Endothelial cell of umbilical vein (primary cell): ENCODE measurements around the gene PDHA1. TPM values are rescaled to one million over a fixed set of nuclear protein-coding genes. Genes with fewer than 3 reads are reported as not detected.

Experiments
- BruUV-seq: library from RNA; stranded (reverse); fragments of 400-500 nt; replicated peaks from 2 replicates; lab custom pipeline; 2021; lab: Mats Ljungman, UMichigan
- CTCF ChIA-PET: fragments of 300-600, 350-600 bp; sonication (Branson Sonifier 250); formaldehyde crosslinking; loops from one replicate; lab custom pipeline; 2021; ENCODE audit warnings: antibody characterized with exemption, inconsistent platforms; lab: Charles Lee
- POLR2A ChIA-PET: fragments of 300-600, 350-600 bp; sonication (Branson Sonifier 250); formaldehyde crosslinking; loops from one replicate; lab custom pipeline; 2021; ENCODE audit warnings: antibody characterized with exemption, inconsistent platforms; lab: Charles Lee
- DNase-seq: peaks from one replicate; pipeline ENCODE4 v3.0.0-alpha.2; 2011; ENCODE audit warnings: low read depth, low spot score
- FAIRE-seq: peaks from 2 replicates; lab custom pipeline; 2011; peaks lifted over from hg19 to GRCh38; lab: Jason Lieb, UNC
- H2AFZ ChIP-seq: 2 replicates; pipeline ENCODE4 v1.6.0; 2012; ENCODE audit warnings: low read depth, low read length, control low read depth, inconsistent platforms
- H3K27ac ChIP-seq: 2 replicates; pipeline ENCODE4 v1.5.1; 2011; ENCODE audit warnings: low read depth, mild to moderate bottlenecking, control low read depth, low read length, moderate library complexity; ENCODE audit not compliant: insufficient read depth
- H3K27me3 ChIP-seq, 2 experiments: 2 replicates each; pipeline versions ENCODE4 v1.6.0 to v1.6.1; 2011; ENCODE audit warnings: low read length in 2 of 2, mixed read lengths in 1 of 2; ENCODE audit not compliant: control insufficient read depth in 2 of 2, insufficient read depth in 2 of 2
- H3K36me3 ChIP-seq, 2 experiments: 2 replicates in 1 of 2; 3 replicates in 1 of 2; pipeline ENCODE4 v1.5.1; 2011; ENCODE audit warnings: low read length in 2 of 2, mild to moderate bottlenecking in 1 of 2, moderate library complexity in 1 of 2; ENCODE audit not compliant: control insufficient read depth in 2 of 2, insufficient read depth in 2 of 2; ENCODE audit errors: extremely low read depth in 1 of 2
- H3K4me1 ChIP-seq: 3 replicates; pipeline ENCODE4 v1.5.1; 2011; ENCODE audit warnings: mild to moderate bottlenecking, low read length; ENCODE audit not compliant: control insufficient read depth, insufficient read depth; ENCODE audit errors: extremely low read depth
- H3K4me2 ChIP-seq: 2 replicates; pipeline ENCODE4 v1.6.1; 2011; ENCODE audit warnings: low read length, control low read depth, mixed read lengths; ENCODE audit not compliant: insufficient read depth
- H3K4me3 ChIP-seq, 3 experiments: fragments of 200-600 bp in 1 of 3; sonication (generic), shearing (Covaris generic) in 1 of 3; replicated peaks in 1 of 3; 2 replicates each; pipeline ENCODE4 v1.5.1; 2011 to 2016; ENCODE audit warnings: control low read depth in 3 of 3, low read length in 3 of 3, mild to moderate bottlenecking in 2 of 3, inconsistent platforms in 1 of 3, low read depth in 1 of 3, moderate library complexity in 1 of 3; ENCODE audit not compliant: insufficient read depth in 1 of 3
- H3K79me2 ChIP-seq: 2 replicates; pipeline ENCODE4 v1.6.0; 2012; ENCODE audit warnings: low read length, inconsistent platforms; ENCODE audit not compliant: control insufficient read depth, insufficient read depth
- H3K9ac ChIP-seq: replicated peaks from 2 replicates; pipeline ENCODE3; 2011; ENCODE audit warnings: low read length, control low read depth; ENCODE audit not compliant: insufficient read depth; ENCODE audit errors: extremely low read depth
- H3K9me1 ChIP-seq: replicated peaks from 3 replicates; pipeline ENCODE4 v1.6.0; 2011; ENCODE audit warnings: mild to moderate bottlenecking, low read length; ENCODE audit not compliant: control insufficient read depth, insufficient read depth; ENCODE audit errors: extremely low read depth
- H3K9me3 ChIP-seq: replicated peaks from 2 replicates; pipeline ENCODE4 v1.5.1; 2012; ENCODE audit warnings: low read length, inconsistent platforms; ENCODE audit not compliant: control insufficient read depth, insufficient read depth
- H4K20me1 ChIP-seq: replicated peaks from 2 replicates; pipeline ENCODE3; 2011; ENCODE audit warnings: mild to moderate bottlenecking, low read length; ENCODE audit not compliant: control insufficient read depth, insufficient read depth; ENCODE audit errors: extremely low read depth
- EZH2 ChIP-seq: IDR thresholded peaks from 2 replicates; pipeline ENCODE4 v1.6.1; 2012; ENCODE audit warnings: borderline replicate concordance, low read depth, mild to moderate bottlenecking, moderate library complexity, low read length, inconsistent platforms; ENCODE audit not compliant: severe bottlenecking
- FOS ChIP-seq: IDR thresholded peaks from 2 replicates; pipeline ENCODE4 v1.6.1; 2011; ENCODE audit warnings: mild to moderate bottlenecking, low read length, moderate library complexity, borderline replicate concordance; ENCODE audit not compliant: insufficient read depth
- GATA2 ChIP-seq: IDR thresholded peaks from 2 replicates; pipeline ENCODE4 v1.7.0; 2011; ENCODE audit warnings: low read depth, mild to moderate bottlenecking, moderate library complexity, mixed read lengths, low read length; ENCODE audit not compliant: insufficient read length, insufficient read depth
- JUN ChIP-seq: IDR thresholded peaks from 2 replicates; pipeline ENCODE4 v1.6.1; 2011; ENCODE audit warnings: borderline replicate concordance, low read depth; ENCODE audit not compliant: insufficient read length, insufficient read depth
- MYC ChIP-seq: IDR thresholded peaks from one replicate; pipeline ENCODE4 v1.6.1; 2011; ENCODE audit warnings: mild to moderate bottlenecking, low read depth, low read length
- POLR2A ChIP-seq: IDR thresholded peaks from 2 replicates; pipeline ENCODE4 v1.6.1; 2012; ENCODE audit warnings: low read depth, mild to moderate bottlenecking, control low read depth, low read length
- POLR2AphosphoS5 ChIP-seq: IDR thresholded peaks from 2 replicates; pipeline ENCODE4 v1.6.1; 2012; ENCODE audit warnings: low read depth, mild to moderate bottlenecking, control low read depth, low read length, moderate library complexity; ENCODE audit not compliant: insufficient read depth
- dilution Hi-C: fragments of 300-500 bp; cut with MboI; formaldehyde crosslinking; loops from one replicate; pipeline ENCODE4 v1.15.0; 2019; ENCODE audit warnings: low sequenced_read_pairs; ENCODE audit not compliant: extremely low pct_ligation_motif_present
- intact Hi-C: fragments of 100-400 bp; cut with micrococcal nuclease; formaldehyde crosslinking; loops from one replicate; pipeline ENCODE4 v1.10.0; 2022
- polyA plus RNA-seq, 4 experiments: library from polyadenylated mRNA; depleted of rRNA in 3 of 4; stranded (reverse) in 3 of 4; unstranded in 1 of 4; fragments of >200 nt; gene quantifications; 2 replicates each; pipeline versions ENCODE4 v1.2.1 to v1.2.3, GENCODE V29; 2011 to 2012; ENCODE audit warnings: missing spikeins in 1 of 4
- total RNA-seq: library from RNA; stranded (reverse); gene quantifications from 2 replicates; pipeline ENCODE4 v1.2.3, GENCODE V29; 2021
- TF ChIP-seq, protein P1 (sequence below): IDR thresholded peaks from 2 replicates; pipeline ENCODE4 v1.6.1; 2011; ENCODE audit not compliant: insufficient read depth, insufficient read length
- TF ChIP-seq, protein P2 (sequence below), 2 donors: IDR thresholded peaks; 1 replicate in 1 of 2; 2 replicates in 1 of 2; pipeline ENCODE4 v1.5.1; 2011; ENCODE audit warnings: low read length in 2 of 2, mild to moderate bottlenecking in 2 of 2, moderate library complexity in 2 of 2, control low read depth in 1 of 2, inconsistent platforms in 1 of 2, low read depth in 1 of 2; ENCODE audit not compliant: insufficient read depth in 1 of 2; ENCODE audit errors: extremely low read depth in 1 of 2

Gene PDHA1
- total and polyA plus RNA-seq, 2 donors (not counting 3 experiments of a cell fraction or from before 2014, with no cell fraction given), result 76.8 to 138 TPM

- no peaks in the 10 kb centered on the region for H3K27me3 ChIP-seq
- no peaks in the 10 kb centered on the region for H3K9me3 ChIP-seq
- dilution Hi-C loops, result no loop called here
- no peak overlapping the region for H3K27ac ChIP-seq
- FAIRE-seq (no peak), DNase-seq (no peak)
- ChIA-PET CTCF (no interaction called here), POLR2A (no interaction called here)
- intact Hi-C loops, result no loop called here
- TF ChIP-seq EZH2 (no peak), GATA2 (no peak), POLR2A (no peak), JUN (no peak), FOS (no peak), POLR2AphosphoS5 (no peak), MYC (no peak)
- TF ChIP-seq, protein P1, sequence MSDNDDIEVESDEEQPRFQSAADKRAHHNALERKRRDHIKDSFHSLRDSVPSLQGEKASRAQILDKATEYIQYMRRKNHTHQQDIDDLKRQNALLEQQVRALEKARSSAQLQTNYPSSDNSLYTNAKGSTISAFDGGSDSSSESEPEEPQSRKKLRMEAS, result no peak
- TF ChIP-seq, protein P2, sequence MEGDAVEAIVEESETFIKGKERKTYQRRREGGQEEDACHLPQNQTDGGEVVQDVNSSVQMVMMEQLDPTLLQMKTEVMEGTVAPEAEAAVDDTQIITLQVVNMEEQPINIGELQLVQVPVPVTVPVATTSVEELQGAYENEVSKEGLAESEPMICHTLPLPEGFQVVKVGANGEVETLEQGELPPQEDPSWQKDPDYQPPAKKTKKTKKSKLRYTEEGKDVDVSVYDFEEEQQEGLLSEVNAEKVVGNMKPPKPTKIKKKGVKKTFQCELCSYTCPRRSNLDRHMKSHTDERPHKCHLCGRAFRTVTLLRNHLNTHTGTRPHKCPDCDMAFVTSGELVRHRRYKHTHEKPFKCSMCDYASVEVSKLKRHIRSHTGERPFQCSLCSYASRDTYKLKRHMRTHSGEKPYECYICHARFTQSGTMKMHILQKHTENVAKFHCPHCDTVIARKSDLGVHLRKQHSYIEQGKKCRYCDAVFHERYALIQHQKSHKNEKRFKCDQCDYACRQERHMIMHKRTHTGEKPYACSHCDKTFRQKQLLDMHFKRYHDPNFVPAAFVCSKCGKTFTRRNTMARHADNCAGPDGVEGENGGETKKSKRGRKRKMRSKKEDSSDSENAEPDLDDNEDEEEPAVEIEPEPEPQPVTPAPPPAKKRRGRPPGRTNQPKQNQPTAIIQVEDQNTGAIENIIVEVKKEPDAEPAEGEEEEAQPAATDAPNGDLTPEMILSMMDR (IDR thresholded peaks at IDR 0.05; ENCODE audit: extremely low read depth in 1 of 2, insufficient read depth in 1 of 2, low read depth in 1 of 2, low read length in 2 of 2), result no peak
- H2AFZ ChIP-seq, result no peak overlapping the region
- H3K79me2 ChIP-seq, result no peaks in the 10 kb centered on the region
- BruUV-seq, result no TSS peak
- H4K20me1 ChIP-seq, result no peaks in the 10 kb centered on the region
- H3K9me1 ChIP-seq, result no peaks in the 10 kb centered on the region
- H3K36me3 ChIP-seq, result peaks cover 0 to 12% of the 10 kb centered on the region in 2 experiments
- H3K4me3 ChIP-seq, result no peak overlapping the region
- no peaks in the 10 kb centered on the region for H3K4me1 ChIP-seq
- H3K9ac ChIP-seq, result no peak overlapping the region
- no peak overlapping the region for H3K4me2 ChIP-seq
These were observed 14.8 kb downstream of the PDHA1 start for GRCh38 chrX:19358521-19358920.
